ENCODE measurements around the gene IL19.

Gene IL19

DNA sequence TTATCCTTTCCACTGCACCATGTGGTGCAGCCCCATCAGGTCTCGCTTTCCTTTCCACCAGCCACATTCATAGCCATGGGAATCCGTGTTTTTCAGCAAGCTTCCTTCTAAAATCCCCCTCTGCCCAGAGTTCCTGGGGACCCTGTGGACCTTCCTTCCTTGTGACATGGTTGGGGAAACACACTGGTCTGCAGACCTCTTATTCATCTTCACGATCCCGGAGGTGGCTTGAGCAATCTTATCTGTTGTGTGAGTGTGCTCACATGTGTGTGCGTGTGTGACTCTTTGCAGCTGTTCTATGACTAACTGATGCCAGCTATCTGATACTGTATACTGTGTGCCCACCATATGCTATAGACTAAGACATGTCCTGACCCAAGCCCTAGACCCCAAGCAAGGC lies 17.3 kb downstream of the IL19 start:
- ATAC-seq, result no peak
- TF ChIP-seq CREB5 (CRISPR knock-in tag; IDR thresholded peaks at IDR 0.05; ENCODE audit: low read depth) (no peak), BACH2 (CRISPR knock-in tag; IDR thresholded peaks at IDR 0.05; ENCODE audit: borderline replicate concordance) (no peak), ISL1 (CRISPR knock-in tag; IDR thresholded peaks at IDR 0.05) (no peak), ZNF565 (CRISPR knock-in tag; conservative IDR thresholded peaks at IDR 0.05; ENCODE audit: low read depth) (no peak), ZFP30 (CRISPR knock-in tag; IDR thresholded peaks at IDR 0.05) (no peak), GLIS3 (CRISPR knock-in tag; IDR thresholded peaks at IDR 0.05) (no peak), PPARA (CRISPR knock-in tag; IDR thresholded peaks at IDR 0.05; ENCODE audit: borderline replicate concordance) (no peak), ZNF70 (CRISPR knock-in tag; IDR thresholded peaks at IDR 0.05) (no peak), ARNTL (CRISPR knock-in tag; IDR thresholded peaks at IDR 0.05; ENCODE audit: borderline replicate concordance, low read depth) (no peak), RARB (CRISPR knock-in tag; IDR thresholded peaks at IDR 0.05) (no peak), TOX (CRISPR knock-in tag; IDR thresholded peaks at IDR 0.05; ENCODE audit: borderline replicate concordance) (no peak), TCF4 (CRISPR knock-in tag; IDR thresholded peaks at IDR 0.05; ENCODE audit: borderline replicate concordance) (no peak), OSR1 (CRISPR knock-in tag; IDR thresholded peaks at IDR 0.05) (no peak)
- TF ChIP-seq, protein P1, sequence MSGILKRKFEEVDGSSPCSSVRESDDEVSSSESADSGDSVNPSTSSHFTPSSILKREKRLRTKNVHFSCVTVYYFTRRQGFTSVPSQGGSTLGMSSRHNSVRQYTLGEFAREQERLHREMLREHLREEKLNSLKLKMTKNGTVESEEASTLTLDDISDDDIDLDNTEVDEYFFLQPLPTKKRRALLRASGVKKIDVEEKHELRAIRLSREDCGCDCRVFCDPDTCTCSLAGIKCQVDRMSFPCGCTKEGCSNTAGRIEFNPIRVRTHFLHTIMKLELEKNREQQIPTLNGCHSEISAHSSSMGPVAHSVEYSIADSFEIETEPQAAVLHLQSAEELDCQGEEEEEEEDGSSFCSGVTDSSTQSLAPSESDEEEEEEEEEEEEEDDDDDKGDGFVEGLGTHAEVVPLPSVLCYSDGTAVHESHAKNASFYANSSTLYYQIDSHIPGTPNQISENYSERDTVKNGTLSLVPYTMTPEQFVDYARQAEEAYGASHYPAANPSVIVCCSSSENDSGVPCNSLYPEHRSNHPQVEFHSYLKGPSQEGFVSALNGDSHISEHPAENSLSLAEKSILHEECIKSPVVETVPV (CRISPR knock-in tag; IDR thresholded peaks at IDR 0.05), result no peak
- TF ChIP-seq, protein P2, sequence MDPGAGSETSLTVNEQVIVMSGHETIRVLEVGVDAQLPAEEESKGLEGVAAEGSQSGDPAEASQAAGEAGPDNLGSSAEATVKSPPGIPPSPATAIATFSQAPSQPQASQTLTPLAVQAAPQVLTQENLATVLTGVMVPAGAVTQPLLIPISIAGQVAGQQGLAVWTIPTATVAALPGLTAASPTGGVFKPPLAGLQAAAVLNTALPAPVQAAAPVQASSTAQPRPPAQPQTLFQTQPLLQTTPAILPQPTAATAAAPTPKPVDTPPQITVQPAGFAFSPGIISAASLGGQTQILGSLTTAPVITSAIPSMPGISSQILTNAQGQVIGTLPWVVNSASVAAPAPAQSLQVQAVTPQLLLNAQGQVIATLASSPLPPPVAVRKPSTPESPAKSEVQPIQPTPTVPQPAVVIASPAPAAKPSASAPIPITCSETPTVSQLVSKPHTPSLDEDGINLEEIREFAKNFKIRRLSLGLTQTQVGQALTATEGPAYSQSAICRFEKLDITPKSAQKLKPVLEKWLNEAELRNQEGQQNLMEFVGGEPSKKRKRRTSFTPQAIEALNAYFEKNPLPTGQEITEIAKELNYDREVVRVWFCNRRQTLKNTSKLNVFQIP (CRISPR knock-in tag; IDR thresholded peaks at IDR 0.05; ENCODE audit: borderline replicate concordance, low read depth), result no peak
- TF ChIP-seq, protein P3, sequence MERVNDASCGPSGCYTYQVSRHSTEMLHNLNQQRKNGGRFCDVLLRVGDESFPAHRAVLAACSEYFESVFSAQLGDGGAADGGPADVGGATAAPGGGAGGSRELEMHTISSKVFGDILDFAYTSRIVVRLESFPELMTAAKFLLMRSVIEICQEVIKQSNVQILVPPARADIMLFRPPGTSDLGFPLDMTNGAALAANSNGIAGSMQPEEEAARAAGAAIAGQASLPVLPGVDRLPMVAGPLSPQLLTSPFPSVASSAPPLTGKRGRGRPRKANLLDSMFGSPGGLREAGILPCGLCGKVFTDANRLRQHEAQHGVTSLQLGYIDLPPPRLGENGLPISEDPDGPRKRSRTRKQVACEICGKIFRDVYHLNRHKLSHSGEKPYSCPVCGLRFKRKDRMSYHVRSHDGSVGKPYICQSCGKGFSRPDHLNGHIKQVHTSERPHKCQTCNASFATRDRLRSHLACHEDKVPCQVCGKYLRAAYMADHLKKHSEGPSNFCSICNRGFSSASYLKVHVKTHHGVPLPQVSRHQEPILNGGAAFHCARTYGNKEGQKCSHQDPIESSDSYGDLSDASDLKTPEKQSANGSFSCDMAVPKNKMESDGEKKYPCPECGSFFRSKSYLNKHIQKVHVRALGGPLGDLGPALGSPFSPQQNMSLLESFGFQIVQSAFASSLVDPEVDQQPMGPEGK (CRISPR knock-in tag; IDR thresholded peaks at IDR 0.05; ENCODE audit: borderline replicate concordance), result no peak
- TF ChIP-seq, protein P4, sequence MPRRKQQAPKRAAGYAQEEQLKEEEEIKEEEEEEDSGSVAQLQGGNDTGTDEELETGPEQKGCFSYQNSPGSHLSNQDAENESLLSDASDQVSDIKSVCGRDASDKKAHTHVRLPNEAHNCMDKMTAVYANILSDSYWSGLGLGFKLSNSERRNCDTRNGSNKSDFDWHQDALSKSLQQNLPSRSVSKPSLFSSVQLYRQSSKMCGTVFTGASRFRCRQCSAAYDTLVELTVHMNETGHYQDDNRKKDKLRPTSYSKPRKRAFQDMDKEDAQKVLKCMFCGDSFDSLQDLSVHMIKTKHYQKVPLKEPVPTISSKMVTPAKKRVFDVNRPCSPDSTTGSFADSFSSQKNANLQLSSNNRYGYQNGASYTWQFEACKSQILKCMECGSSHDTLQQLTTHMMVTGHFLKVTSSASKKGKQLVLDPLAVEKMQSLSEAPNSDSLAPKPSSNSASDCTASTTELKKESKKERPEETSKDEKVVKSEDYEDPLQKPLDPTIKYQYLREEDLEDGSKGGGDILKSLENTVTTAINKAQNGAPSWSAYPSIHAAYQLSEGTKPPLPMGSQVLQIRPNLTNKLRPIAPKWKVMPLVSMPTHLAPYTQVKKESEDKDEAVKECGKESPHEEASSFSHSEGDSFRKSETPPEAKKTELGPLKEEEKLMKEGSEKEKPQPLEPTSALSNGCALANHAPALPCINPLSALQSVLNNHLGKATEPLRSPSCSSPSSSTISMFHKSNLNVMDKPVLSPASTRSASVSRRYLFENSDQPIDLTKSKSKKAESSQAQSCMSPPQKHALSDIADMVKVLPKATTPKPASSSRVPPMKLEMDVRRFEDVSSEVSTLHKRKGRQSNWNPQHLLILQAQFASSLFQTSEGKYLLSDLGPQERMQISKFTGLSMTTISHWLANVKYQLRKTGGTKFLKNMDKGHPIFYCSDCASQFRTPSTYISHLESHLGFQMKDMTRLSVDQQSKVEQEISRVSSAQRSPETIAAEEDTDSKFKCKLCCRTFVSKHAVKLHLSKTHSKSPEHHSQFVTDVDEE (CRISPR knock-in tag; IDR thresholded peaks at IDR 0.05), result no peak

DNA sequence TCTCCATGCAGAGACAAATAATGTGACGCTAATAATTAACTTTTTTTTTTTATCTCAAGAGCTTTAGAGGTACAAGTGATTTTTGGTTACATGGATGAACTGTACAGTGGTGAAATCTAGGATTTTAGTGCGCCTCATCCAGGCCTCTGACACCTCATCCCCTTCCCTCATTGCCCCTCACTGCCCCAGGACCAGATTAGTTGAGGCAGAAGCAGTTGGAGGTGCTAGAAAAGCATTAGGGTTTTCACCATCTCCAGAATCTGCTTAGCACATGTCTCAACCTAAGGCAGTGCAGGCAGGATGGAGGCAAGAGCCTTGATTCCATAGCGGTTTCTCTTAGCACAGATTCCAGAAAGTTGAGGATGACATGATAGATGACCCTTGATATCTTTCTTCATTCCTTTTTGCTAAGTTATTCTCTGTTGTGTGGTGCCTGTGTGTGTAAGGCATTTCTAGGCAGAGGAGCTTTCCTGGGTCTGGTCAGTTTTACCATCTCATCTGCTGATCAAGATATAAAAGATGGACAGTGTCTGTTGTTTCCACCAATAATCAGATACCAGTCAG lies 18.0 kb downstream of the IL19 start:
- ATAC-seq, result no peak
- TF ChIP-seq ZC3H10 (CRISPR knock-in tag; IDR thresholded peaks at IDR 0.05) (no peak), ZNF70 (CRISPR knock-in tag; IDR thresholded peaks at IDR 0.05) (no peak), RARB (CRISPR knock-in tag; IDR thresholded peaks at IDR 0.05) (no peak), SNAI2 (CRISPR knock-in tag; IDR thresholded peaks at IDR 0.05) (no peak), ARNTL (CRISPR knock-in tag; IDR thresholded peaks at IDR 0.05; ENCODE audit: borderline replicate concordance, low read depth) (no peak), BACH2 (CRISPR knock-in tag; IDR thresholded peaks at IDR 0.05; ENCODE audit: borderline replicate concordance) (no peak), ZNF8 (CRISPR knock-in tag; IDR thresholded peaks at IDR 0.05) (no peak), ISL1 (CRISPR knock-in tag; IDR thresholded peaks at IDR 0.05) (no peak), GLIS3 (CRISPR knock-in tag; IDR thresholded peaks at IDR 0.05) (no peak), CSDC2 (CRISPR knock-in tag; IDR thresholded peaks at IDR 0.05) (no peak)
- TF ChIP-seq, protein P2 (CRISPR knock-in tag; IDR thresholded peaks at IDR 0.05; ENCODE audit: borderline replicate concordance, low read depth), result no peak
- TF ChIP-seq, protein P4 (CRISPR knock-in tag; IDR thresholded peaks at IDR 0.05), result no peak
- TF ChIP-seq, protein P1 (CRISPR knock-in tag; IDR thresholded peaks at IDR 0.05), result no peak
